Activated T-helper 1 cell treated with Interleukin-2 at 50 U/mL for 16 hours (primary cell): ENCODE results near the gene ACER3.
"Not testable (repeated sequence)": the region's sequence is repeated elsewhere in the genome, so short reads cannot be mapped to it uniquely, and the experiment has no call there.

Experiments
- DNase-seq: peaks from one replicate; pipeline ENCODE4 v3.0.0-alpha.2; 2020; ENCODE audit warnings: low read depth

The ACER3 gene

GRCh38 chr11:76995081-76995576 is 134.4 kb downstream of the ACER3 start:
- DNase-seq = no peak

- no peak for DNase-seq
These were observed 136.8 kb downstream of the ACER3 start for GRCh38 chr11:76997512-76997911.

GRCh38 chr11:76999597-76999996 is 138.9 kb downstream of the ACER3 start:
- DNase-seq = no peak

- DNase-seq = no peak
These were observed 140.9 kb downstream of the ACER3 start for GRCh38 chr11:77001613-77002012.

- no peak for DNase-seq
These were observed 142.1 kb downstream of the ACER3 start for GRCh38 chr11:77002776-77003175.

GRCh38 chr11:77003963-77004362 is 143.2 kb downstream of the ACER3 start:
- no peak for DNase-seq

GRCh38 chr11:77009533-77010160 is 148.9 kb downstream of the ACER3 start:
- DNase-seq = no peak

GRCh38 chr11:77014669-77015068 is 154.0 kb downstream of the ACER3 start:
- DNase-seq = no peak

- not testable (repeated sequence) for DNase-seq
These were observed 157.7 kb downstream of the ACER3 start for GRCh38 chr11:77018396-77018924.

- no peak for DNase-seq
These were observed 159.4 kb downstream of the ACER3 start for GRCh38 chr11:77019976-77020595.

- DNase-seq = no peak
These were observed 160.0 kb downstream of the ACER3 start for GRCh38 chr11:77020734-77021133.

- no peak for DNase-seq
These were observed 164.0 kb downstream of the ACER3 start for GRCh38 chr11:77024745-77025144.

- no peak for DNase-seq
These were observed 165.5 kb downstream of the ACER3 start for GRCh38 chr11:77026221-77026620.

GRCh38 chr11:77026743-77027142 is 166.0 kb downstream of the ACER3 start:
- DNase-seq = no peak

- DNase-seq = no peak
These were observed 166.6 kb downstream of the ACER3 start for GRCh38 chr11:77027275-77027674.

- no peak for DNase-seq
These were observed 169.1 kb downstream of the ACER3 start for GRCh38 chr11:77029829-77030228.

GRCh38 chr11:77030834-77031414 is 170.2 kb downstream of the ACER3 start:
- DNase-seq = no peak

- no peak for DNase-seq
These were observed 170.9 kb downstream of the ACER3 start for GRCh38 chr11:77031599-77031998.

GRCh38 chr11:77035039-77035438 is 174.3 kb downstream of the ACER3 start:
- no peak for DNase-seq

- no peak for DNase-seq
These were observed 174.9 kb downstream of the ACER3 start for GRCh38 chr11:77035580-77035979.

GRCh38 chr11:77036398-77036797 is 175.7 kb downstream of the ACER3 start:
- DNase-seq = no peak

- DNase-seq = no peak
These were observed 176.3 kb downstream of the ACER3 start for GRCh38 chr11:77037057-77037456.
